ENCODE results near the gene FAM200C.
A peak's percentile ranks its signal among the peaks of the same experiment; 100 is the strongest.

FAM200C gene

GRCh38 chr5:160419458-160420330, 19.8 kb upstream of the FAM200C start:
- DNase-seq: no peak

GRCh38 chr5:160418561-160419457, 19.0 kb upstream of the FAM200C start, which contains the start of gene SLU7:
TSS of gene SLU7 (minus strand) at chr5:160419081. CDS start at chr5:160415294, 3,787 bp downstream.
- DNase-seq: peak; percentile 94

- no peak for DNase-seq
These were observed 1.0 kb downstream of the FAM200C start for GRCh38 chr5:160398806-160399205.

GRCh38 chr5:160397492-160397891, 2.4 kb downstream of the FAM200C start:
- DNase-seq: no peak

GRCh38 chr5:160395111-160395510, 4.7 kb downstream of the FAM200C start:
- no peak for DNase-seq

GRCh38 chr5:160390787-160391696, 8.8 kb downstream of the FAM200C start:
- DNase-seq: no peak

- no peak for DNase-seq
These were observed 12.4 kb downstream of the FAM200C start for GRCh38 chr5:160387445-160387844.

- DNase-seq: no peak
These were observed 14.4 kb downstream of the FAM200C start for GRCh38 chr5:160385496-160385895.

GRCh38 chr5:160384681-160385080, 15.2 kb downstream of the FAM200C start:
- DNase-seq: no peak

GRCh38 chr5:160382346-160382745, 17.5 kb downstream of the FAM200C start:
- no peak for DNase-seq

- DNase-seq: no peak
These were observed 19.8 kb downstream of the FAM200C start for GRCh38 chr5:160380041-160380440.

GRCh38 chr5:160379511-160379910, 20.3 kb downstream of the FAM200C start:
- no peak for DNase-seq

- DNase-seq: no peak
These were observed 21.5 kb downstream of the FAM200C start for GRCh38 chr5:160378330-160378729.

GRCh38 chr5:160377651-160378050, 22.2 kb downstream of the FAM200C start:
- no peak for DNase-seq

GRCh38 chr5:160376416-160376815, 23.4 kb downstream of the FAM200C start:
- no peak for DNase-seq

- DNase-seq: no peak
These were observed 24.2 kb downstream of the FAM200C start for GRCh38 chr5:160375701-160376100.

GRCh38 chr5:160375166-160375565, 24.7 kb downstream of the FAM200C start:
- no peak for DNase-seq

- no peak for DNase-seq
These were observed 28.6 kb downstream of the FAM200C start for GRCh38 chr5:160371294-160371693.

- no peak for DNase-seq
These were observed 29.2 kb downstream of the FAM200C start for GRCh38 chr5:160370713-160371034.

GRCh38 chr5:160369990-160370712, 29.7 kb downstream of the FAM200C start, which contains the start of gene C1QTNF2:
TSS of gene C1QTNF2 (minus strand) at chr5:160370626. CDS start at chr5:160355011, 15,615 bp downstream.
- DNase-seq: no peak

GRCh38 chr5:160367885-160368284, 32.0 kb downstream of the FAM200C start:
- DNase-seq: no peak

- no peak for DNase-seq
These were observed 32.6 kb downstream of the FAM200C start for GRCh38 chr5:160367261-160367660.

All from CD4-positive, alpha-beta T cell treated with Interleukin-15 for 1 hour (primary cell).